ENCODE results near the gene SLC39A3. TPM values are rescaled to one million over a fixed set of nuclear protein-coding genes. Genes with fewer than 3 reads are reported as not detected.

The SLC39A3 gene
- total RNA-seq, 2 donors from 2014 or later, result 28.7 to 37.2 TPM

DNA sequence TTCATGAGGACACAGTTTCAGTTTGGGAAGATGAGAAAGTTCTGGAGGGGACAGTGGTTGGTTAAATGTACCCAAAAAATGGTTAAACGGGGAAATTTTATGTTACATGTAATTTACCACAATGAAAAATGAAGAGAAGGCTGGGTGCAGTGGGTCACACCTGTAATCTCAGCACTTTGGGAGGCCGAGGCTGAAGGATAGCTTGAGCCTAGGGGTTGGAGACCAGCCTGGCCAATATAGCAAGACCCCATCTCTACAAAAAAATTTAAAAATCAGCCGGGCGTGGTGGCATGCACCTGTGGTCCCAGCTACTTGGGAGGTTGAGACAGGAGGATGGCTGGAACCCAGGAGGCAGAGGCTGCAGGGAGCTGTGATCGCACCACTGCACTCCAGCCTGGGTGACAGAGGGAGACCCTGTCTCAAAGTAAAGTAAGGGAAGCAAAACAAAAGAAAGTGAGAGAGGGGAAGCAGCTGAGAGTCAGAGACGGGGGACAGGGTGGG, 54.6 kb downstream of the SLC39A3 start:
- Mint-ChIP-seq H3K27ac (no peak overlapping the region), H3K27me3 (ENCODE audit: low read depth) (no peaks in the 10 kb centered on the region), H3K4me1 (ENCODE audit: low read depth) (no peaks in the 10 kb centered on the region)

GRCh38 chr19:2683430-2684003, 56.3 kb downstream of the SLC39A3 start:
- Mint-ChIP-seq H3K27me3 (ENCODE audit: low read depth) (no peaks in the 10 kb centered on the region), H3K9me3 (no peaks in the 10 kb centered on the region), H3K36me3 (ENCODE audit: insufficient read depth in 2 of 2) (peaks cover 0 to 1% of the 10 kb centered on the region in 2 donors), H3K27ac (no peak overlapping the region), H3K4me3 (no peak overlapping the region), H3K4me1 (ENCODE audit: low read depth) (no peaks in the 10 kb centered on the region)
- no peak for ATAC-seq (replicated peaks in 1 of 2)
- DNase-seq, result no peak

More for the DNA sequence above, 54.6 kb downstream of the SLC39A3 start:
- ATAC-seq (replicated peaks in 1 of 2) (no peak), DNase-seq (no peak)
- H3K36me3 Mint-ChIP-seq (ENCODE audit: insufficient read depth in 2 of 2), result peaks cover 0 to 1% of the 10 kb centered on the region in 2 donors
- no peaks in the 10 kb centered on the region for H3K9me3 Mint-ChIP-seq
- H3K4me3 Mint-ChIP-seq, result no peak overlapping the region

Other genes starting within 250 kb of the SLC39A3 start
- 1 to 10 TPM; 1.3 TPM for gene GNG7, start 37.3 kb downstream of the SLC39A3 start, total RNA-seq
- gene DIRAS1, start 18.6 kb downstream of the SLC39A3 start, total RNA-seq, result under 1 TPM; 0.32 to 0.55 TPM
- gene SGTA, start 43.3 kb upstream of the SLC39A3 start, total RNA-seq, result 10 to 100 TPM; 45.1 to 63.7 TPM
- gene THOP1, start 45.5 kb upstream of the SLC39A3 start, total RNA-seq, result 100 to 1,000 TPM; 101 to 126 TPM
- 1 to 10 TPM; 4.3 to 4.5 TPM for gene ZNF554, start 79.9 kb upstream of the SLC39A3 start, total RNA-seq
- 1 to 10 TPM; 4.6 to 4.8 TPM for gene ZNF555, start 101.5 kb upstream of the SLC39A3 start, total RNA-seq
- gene ZNF556, start 127.3 kb upstream of the SLC39A3 start, total RNA-seq, result under 1 TPM in 1 of 2 donors, not detected in 1; 0.10 TPM
- gene ZNF57, start 160.9 kb upstream of the SLC39A3 start, total RNA-seq, result 1 to 10 TPM; 6.2 to 7.6 TPM
- gene ZNF77, start 205.0 kb upstream of the SLC39A3 start, total RNA-seq, result 1 to 10 TPM; 5.4 to 5.5 TPM
- gene TLE6, start 237.5 kb upstream of the SLC39A3 start, total RNA-seq, result 1 to 10 TPM; 4.5 to 6.0 TPM